ENCODE results near the gene VWA3B.

VWA3B gene

GRCh38 chr2:98311090-98311489 is 224.1 kb downstream of the VWA3B start:
- peaks cover 14% of the 10 kb centered on the region for H3K27me3 Mint-ChIP-seq (ENCODE audit: low read depth, poor library complexity)
- TF ChIP-seq, protein P1, sequence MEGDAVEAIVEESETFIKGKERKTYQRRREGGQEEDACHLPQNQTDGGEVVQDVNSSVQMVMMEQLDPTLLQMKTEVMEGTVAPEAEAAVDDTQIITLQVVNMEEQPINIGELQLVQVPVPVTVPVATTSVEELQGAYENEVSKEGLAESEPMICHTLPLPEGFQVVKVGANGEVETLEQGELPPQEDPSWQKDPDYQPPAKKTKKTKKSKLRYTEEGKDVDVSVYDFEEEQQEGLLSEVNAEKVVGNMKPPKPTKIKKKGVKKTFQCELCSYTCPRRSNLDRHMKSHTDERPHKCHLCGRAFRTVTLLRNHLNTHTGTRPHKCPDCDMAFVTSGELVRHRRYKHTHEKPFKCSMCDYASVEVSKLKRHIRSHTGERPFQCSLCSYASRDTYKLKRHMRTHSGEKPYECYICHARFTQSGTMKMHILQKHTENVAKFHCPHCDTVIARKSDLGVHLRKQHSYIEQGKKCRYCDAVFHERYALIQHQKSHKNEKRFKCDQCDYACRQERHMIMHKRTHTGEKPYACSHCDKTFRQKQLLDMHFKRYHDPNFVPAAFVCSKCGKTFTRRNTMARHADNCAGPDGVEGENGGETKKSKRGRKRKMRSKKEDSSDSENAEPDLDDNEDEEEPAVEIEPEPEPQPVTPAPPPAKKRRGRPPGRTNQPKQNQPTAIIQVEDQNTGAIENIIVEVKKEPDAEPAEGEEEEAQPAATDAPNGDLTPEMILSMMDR (IDR thresholded peaks at IDR 0.05), result no peak

DNA sequence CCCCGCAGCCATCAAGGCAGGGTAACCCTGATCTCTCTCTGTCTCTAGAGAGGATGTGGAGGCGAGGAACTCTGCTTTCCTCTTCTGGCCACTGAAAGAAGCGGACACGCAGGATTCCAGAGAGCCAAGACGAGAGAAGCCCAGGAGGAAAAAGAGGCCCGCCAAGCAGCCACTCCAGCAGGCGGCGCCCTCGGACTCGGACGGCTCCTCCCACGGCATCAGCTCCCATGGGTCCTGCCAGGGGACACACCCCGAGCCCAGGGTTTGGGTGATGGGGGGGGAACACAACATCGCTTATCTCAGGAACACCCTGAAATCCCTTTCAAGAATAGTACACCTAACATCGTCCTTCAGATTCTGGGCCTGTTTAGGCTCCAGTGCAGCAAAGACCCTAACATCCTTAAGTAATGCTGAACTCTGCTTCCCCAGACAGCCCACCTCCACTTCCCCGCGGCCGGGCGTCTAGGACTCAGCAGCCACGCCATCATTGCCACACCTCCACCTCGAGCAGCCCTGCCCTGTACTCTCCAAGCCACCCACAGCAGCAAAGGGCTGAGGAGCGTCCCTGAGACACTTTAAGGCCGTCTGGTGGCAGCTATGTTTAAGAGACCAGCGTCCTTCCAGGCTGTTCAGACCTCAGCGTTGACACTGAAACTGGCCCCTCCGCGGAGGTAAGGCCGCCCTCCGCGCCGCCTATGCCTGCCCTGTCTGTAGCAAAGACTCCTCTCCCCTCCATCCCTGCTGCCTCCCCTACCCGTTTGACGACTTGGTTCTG is 225.0 kb downstream of the VWA3B start:
- Mint-ChIP-seq H3K27me3 (ENCODE audit: low read depth, poor library complexity) (peaks cover 10% of the 10 kb centered on the region), H3K27ac (peak overlapping the region; percentile 50), H3K4me3 (no peak overlapping the region), H3K9me3 (no peaks in the 10 kb centered on the region), H3K4me1 (no peaks in the 10 kb centered on the region), H3K36me3 (ENCODE audit: low read depth) (no peaks in the 10 kb centered on the region)
- TF ChIP-seq, protein P1 (IDR thresholded peaks at IDR 0.05), result no peak
- DNase-seq, result no peak

More at GRCh38 chr2:98311090-98311489, 224.1 kb downstream of the VWA3B start:
- Mint-ChIP-seq H3K4me3 (no peak overlapping the region), H3K9me3 (no peaks in the 10 kb centered on the region), H3K4me1 (no peaks in the 10 kb centered on the region), H3K27ac (no peak overlapping the region), H3K36me3 (ENCODE audit: low read depth) (no peaks in the 10 kb centered on the region)
- DNase-seq, result no peak

GRCh38 chr2:98313492-98314250 is 226.7 kb downstream of the VWA3B start:
- H3K27me3 Mint-ChIP-seq (ENCODE audit: low read depth, poor library complexity), result peaks cover 10% of the 10 kb centered on the region
- peaks cover 8% of the 10 kb centered on the region for H3K9me3 Mint-ChIP-seq
- no peaks in the 10 kb centered on the region for H3K36me3 Mint-ChIP-seq (ENCODE audit: low read depth)
- H3K4me3 Mint-ChIP-seq, result no peak overlapping the region
- no peaks in the 10 kb centered on the region for H3K4me1 Mint-ChIP-seq
- no peak for DNase-seq
- TF ChIP-seq, protein P1 (IDR thresholded peaks at IDR 0.05), result no peak
- H3K27ac Mint-ChIP-seq, result no peak overlapping the region

DNA sequence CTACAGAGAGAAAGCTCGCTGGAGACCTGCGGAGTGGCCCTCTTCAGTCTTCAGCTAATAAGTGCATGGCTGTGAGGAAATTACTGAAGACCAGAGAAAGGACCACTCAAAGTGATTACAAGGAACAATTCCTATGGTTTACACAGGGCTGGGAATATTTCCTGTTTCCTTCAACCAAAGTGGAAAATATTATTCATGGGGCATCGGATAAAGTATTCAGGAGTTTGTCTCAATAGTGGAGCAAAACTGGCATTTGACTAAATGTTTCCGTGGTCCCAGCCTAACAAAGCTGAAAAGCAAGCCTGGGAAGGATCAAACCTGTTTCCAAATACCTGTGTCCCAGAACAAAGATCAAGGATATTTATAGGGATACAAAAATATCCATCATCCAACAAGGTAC is 227.3 kb downstream of the VWA3B start:
- Mint-ChIP-seq H3K4me3 (no peak overlapping the region), H3K9me3 (peaks cover 13% of the 10 kb centered on the region), H3K36me3 (ENCODE audit: low read depth) (no peaks in the 10 kb centered on the region), H3K4me1 (no peaks in the 10 kb centered on the region), H3K27me3 (ENCODE audit: low read depth, poor library complexity) (peaks cover 10% of the 10 kb centered on the region), H3K27ac (no peak overlapping the region)
- TF ChIP-seq, protein P1 (IDR thresholded peaks at IDR 0.05), result no peak
- DNase-seq, result no peak

DNA sequence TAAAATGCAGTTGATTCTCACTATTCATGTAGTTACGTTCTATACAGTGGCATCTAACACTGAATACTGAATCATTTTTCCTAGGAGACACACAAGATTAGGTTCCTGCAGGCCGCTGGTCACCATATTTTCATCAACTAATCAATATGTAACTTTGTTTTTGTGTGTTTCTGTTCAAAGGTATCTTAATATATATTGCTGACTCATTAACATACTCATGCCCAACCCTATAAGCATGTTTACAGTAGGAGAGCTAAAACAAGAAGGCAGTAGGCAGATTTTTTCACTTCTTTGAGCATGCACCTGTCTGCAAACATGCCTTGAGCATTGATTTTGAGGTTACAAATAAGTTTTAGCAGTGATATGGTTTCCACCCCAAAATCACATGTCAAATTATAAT is 229.0 kb downstream of the VWA3B start:
- Mint-ChIP-seq H3K4me1 (no peaks in the 10 kb centered on the region), H3K9me3 (peaks cover 30% of the 10 kb centered on the region), H3K27me3 (ENCODE audit: low read depth, poor library complexity) (peaks cover 8% of the 10 kb centered on the region)

More for the DNA sequence above, 229.0 kb downstream of the VWA3B start:
- peaks cover 6% of the 10 kb centered on the region for H3K36me3 Mint-ChIP-seq (ENCODE audit: low read depth)
- H3K4me3 Mint-ChIP-seq, result no peak overlapping the region
- DNase-seq, result no peak
- TF ChIP-seq, protein P1 (IDR thresholded peaks at IDR 0.05), result no peak
- no peak overlapping the region for H3K27ac Mint-ChIP-seq

Data from nephron progenitor cell (in vitro differentiated cells).